Measurements from ENCODE around the gene LEUTX. TPM values are rescaled to one million over a fixed set of nuclear protein-coding genes. Genes with fewer than 3 reads are reported as not detected.
"Not testable (repeated sequence)": the region's sequence is repeated elsewhere in the genome, so short reads cannot be mapped to it uniquely, and the experiment has no call there.

Gene LEUTX
- total RNA-seq, 1 experiment from 2014 or later = not detected

GRCh38 chr19:39780894-39781293 lies 2.2 kb downstream of the LEUTX start:
- DNase-seq (ENCODE audit: low read depth) = no peak

DNA sequence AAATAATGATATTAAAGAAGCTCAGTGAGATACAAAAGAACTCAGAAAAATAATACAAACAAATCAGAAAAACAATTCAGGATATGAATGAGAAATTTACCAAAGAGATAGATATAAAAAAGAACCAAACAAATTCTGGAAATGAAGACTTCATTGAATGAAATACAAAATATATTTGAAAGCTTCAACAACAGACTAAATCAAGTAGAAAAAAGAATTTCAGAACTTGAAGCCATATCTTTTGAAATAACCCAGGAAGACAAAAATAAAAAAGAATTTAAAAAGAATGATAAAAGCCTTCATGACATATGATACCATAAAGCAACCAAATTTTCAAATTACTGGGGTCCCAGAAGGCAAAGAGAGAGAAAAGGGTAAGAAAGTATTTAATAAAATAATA lies 9.6 kb downstream of the LEUTX start:
- no peak for DNase-seq (ENCODE audit: low read depth)

DNA sequence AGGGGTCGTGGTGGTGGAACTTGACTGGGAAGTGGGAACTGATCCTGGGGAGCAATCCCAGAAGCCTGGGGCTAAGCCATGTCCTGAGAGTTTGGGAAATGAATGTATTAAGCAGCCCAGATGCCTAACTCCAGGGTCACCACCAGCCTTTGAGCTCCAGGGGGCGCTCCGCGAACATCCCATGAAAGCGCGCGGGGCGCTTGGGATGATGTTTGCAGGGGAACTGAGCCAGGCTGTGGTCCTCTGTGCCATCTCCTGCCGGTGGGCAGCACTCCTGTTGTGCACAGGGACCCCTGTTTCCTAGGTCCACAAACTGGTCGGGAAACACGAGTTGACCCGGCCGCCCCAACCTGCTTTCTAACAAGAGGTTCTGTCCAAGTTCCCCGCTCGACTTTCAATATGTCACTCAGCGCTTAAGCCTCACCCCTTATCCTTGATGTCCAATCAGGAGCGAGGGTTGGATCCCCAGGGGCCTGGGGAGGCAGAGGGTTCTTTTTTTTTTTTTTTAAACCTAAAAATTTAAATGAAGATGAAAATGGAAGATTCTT lies 14.4 kb downstream of the LEUTX start:
- peak; percentile 78 for DNase-seq (ENCODE audit: low read depth)

GRCh38 chr19:39795001-39795400 lies 16.3 kb downstream of the LEUTX start:
- DNase-seq (ENCODE audit: low read depth) = no peak

DNA sequence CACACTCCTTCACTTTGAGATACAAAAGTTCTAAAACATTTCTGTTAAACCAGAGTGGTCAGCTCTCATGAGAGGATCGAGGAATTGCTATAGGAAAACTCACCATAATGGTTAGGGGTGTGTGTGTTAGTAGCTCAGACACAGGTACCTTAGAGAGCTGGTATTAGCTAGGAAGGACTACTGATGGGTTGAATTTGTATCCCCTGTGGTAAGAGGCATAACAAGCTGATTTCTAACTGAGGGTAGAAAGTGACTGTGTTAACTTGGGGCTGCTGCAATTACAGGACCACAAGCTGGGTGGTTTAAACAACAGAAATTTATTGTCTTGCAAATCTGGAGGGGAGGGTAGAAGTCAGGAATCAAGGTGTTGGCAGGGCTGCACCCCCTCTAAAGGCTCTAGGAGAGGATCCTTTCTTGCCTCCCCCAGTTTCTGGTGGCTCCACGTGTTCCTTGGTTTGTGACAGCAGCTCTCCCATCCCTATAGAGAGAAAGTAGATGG lies 17.4 kb downstream of the LEUTX start:
- DNase-seq (ENCODE audit: low read depth) = no peak

DNA sequence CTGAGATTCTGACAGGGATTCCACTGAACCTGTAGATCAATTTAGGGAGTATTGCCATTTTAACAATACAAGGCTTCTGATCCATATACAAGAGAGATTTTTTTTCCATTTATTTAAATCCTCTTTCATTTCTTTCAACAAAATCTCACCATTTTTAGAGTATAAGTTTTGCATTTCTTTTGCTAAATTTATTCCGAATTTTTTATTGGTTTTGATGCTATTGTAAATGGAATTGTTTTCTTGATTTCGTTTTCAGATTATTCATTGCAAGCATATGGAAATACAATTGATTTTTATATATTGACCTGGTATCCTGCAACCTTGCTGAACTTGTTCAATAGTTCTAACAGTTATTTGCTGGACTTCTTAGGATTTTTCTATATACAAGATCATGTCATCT lies 18.4 kb downstream of the LEUTX start:
- DNase-seq (ENCODE audit: low read depth) = no peak

GRCh38 chr19:39802958-39803357 lies 24.3 kb downstream of the LEUTX start:
- peak; percentile 37 for DNase-seq (ENCODE audit: low read depth)

GRCh38 chr19:39805104-39805503 lies 26.4 kb downstream of the LEUTX start:
- DNase-seq (ENCODE audit: low read depth) = no peak

DNA sequence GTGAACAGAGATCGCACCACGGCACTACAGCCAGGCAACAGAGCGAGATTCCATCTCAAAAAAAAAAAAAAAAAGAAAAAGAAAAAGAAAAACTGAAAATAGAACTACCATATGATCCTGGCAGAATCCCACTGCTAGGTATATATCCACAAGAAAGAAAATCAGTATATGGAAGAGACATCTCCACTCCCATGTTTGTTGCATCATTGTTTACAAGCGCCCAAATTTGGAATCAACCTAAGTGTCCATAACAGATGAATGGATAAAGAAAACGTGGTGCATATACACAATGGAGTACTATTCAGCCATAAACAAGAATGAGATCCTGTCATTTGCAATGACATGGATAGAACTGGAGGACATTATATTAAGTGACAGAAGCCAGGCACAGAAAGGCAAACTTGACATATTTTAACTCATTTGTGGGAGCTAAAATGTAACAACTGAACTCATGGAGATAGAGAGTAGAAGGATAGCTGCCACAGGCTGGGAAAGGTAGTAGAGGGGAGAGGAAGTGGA lies 29.3 kb downstream of the LEUTX start:
- no peak for DNase-seq (ENCODE audit: low read depth)

DNA sequence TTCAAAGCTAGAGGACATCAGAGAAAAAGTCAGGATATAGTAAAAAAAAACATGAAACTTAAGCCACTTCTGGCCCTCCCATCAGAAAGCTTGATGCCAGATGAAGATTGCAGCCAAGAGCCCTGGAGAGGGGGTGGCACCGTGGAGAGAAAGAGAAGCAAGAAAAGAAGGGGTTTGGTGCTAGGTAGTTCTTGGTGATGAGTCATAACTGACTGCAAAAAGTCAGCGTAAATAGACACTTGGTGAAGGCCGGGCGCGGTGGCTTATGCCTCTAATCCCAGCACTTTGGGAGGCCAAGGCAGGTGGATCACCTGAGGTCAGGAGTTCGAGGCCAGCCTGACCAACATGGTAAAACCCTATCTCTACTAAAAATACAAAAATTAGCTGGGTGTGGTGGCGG lies 30.0 kb downstream of the LEUTX start:
- DNase-seq (ENCODE audit: low read depth) = not testable (repeated sequence)

GRCh38 chr19:39809368-39809767 lies 30.7 kb downstream of the LEUTX start:
- DNase-seq (ENCODE audit: low read depth) = no peak

GRCh38 chr19:39810424-39810823 lies 31.8 kb downstream of the LEUTX start:
- DNase-seq (ENCODE audit: low read depth) = no peak

GRCh38 chr19:39811064-39811463 lies 32.4 kb downstream of the LEUTX start:
- DNase-seq (ENCODE audit: low read depth) = no peak

GRCh38 chr19:39813264-39813993 lies 34.8 kb downstream of the LEUTX start:
- DNase-seq (ENCODE audit: low read depth) = no peak

GRCh38 chr19:39814111-39814510 lies 35.5 kb downstream of the LEUTX start:
- not testable (repeated sequence) for DNase-seq (ENCODE audit: low read depth)

- no peak for DNase-seq (ENCODE audit: low read depth)
Observed at GRCh38 chr19:39814595-39814994, 35.9 kb downstream of the LEUTX start.

GRCh38 chr19:39816287-39817048 lies 37.8 kb downstream of the LEUTX start:
- no peak for DNase-seq (ENCODE audit: low read depth)

GRCh38 chr19:39817888-39818561 lies 39.4 kb downstream of the LEUTX start:
- no peak for DNase-seq (ENCODE audit: low read depth)

- DNase-seq (ENCODE audit: low read depth) = no peak
Observed at GRCh38 chr19:39818626-39819097, 40.0 kb downstream of the LEUTX start.

- DNase-seq (ENCODE audit: low read depth) = no peak
Observed at GRCh38 chr19:39819786-39820185, 41.1 kb downstream of the LEUTX start.

GRCh38 chr19:39820696-39821095 lies 42.0 kb downstream of the LEUTX start:
- no peak for DNase-seq (ENCODE audit: low read depth)

DNA sequence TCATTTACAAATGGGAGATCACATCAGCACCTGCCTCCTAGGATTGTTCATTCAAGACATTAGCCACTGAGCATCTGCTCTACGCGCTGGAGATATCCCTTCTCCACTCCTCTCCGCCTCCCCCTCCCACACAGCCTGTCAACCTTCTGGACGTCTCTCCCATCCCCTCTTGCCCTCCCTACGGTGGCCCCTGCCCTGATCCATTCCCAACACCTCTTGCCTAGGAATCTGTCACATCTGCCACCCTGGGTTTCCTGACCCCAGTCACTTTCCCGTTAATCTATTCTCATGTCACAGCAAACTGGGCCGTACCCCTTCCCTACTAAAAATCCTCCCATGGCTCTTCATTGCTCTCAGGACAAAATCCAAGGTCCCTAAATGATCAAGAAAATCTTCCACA lies 45.0 kb downstream of the LEUTX start:
- DNase-seq (ENCODE audit: low read depth) = no peak

All from LHCN-M2 (cell line).